Astrocyte of the hippocampus (primary cell): ENCODE data around the gene ANKH.

Experiments used
- DNase-seq: peaks from one replicate; pipeline ENCODE4 v3.0.0; 2011; ENCODE audit warnings: low read depth, low spot score

ANKH gene

GRCh38 chr5:14666357-14666756, 205.2 kb downstream of the ANKH start:
- no peak for DNase-seq

- DNase-seq, result peak; percentile 35
These were observed 205.6 kb downstream of the ANKH start for GRCh38 chr5:14665949-14666348.

GRCh38 chr5:14665101-14665822, 206.3 kb downstream of the ANKH start:
- peak; percentile 38 for DNase-seq

GRCh38 chr5:14664270-14665100, 207.1 kb downstream of the ANKH start, which contains the start of gene OTULIN:
Gene OTULIN, plus strand, starts transcription at chr5:14664718. Its CDS starts 108 bp downstream, at chr5:14664826.
- DNase-seq, result peak; percentile 96

- DNase-seq, result peak; percentile 50
These were observed 207.8 kb downstream of the ANKH start for GRCh38 chr5:14663734-14664269.

GRCh38 chr5:14662721-14663260, 208.8 kb downstream of the ANKH start:
- DNase-seq, result no peak

DNA sequence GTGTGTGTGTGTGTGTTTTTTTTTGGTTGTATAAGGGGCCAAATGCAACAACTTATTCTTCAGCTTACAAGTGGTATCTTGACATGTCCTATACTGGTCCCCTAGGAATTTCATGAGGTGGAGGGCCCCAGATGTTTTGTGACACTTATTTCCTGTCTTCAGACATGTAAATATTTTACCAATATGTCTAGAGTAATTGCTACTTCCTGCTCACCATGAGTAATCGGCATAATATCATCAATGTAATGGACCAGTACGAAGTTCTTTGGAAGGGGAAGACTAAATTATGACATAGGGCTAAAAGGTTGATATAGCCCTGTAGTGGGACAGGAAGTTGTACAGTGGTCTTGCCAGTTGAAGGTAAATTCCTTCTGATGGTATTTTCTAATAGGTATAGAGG, 210.7 kb downstream of the ANKH start:
- no peak for DNase-seq

- DNase-seq, result peak; percentile 36
These were observed 211.6 kb downstream of the ANKH start for GRCh38 chr5:14659821-14660607.

- no peak for DNase-seq
These were observed 214.7 kb downstream of the ANKH start for GRCh38 chr5:14656898-14657297.

- DNase-seq, result no peak
These were observed 216.3 kb downstream of the ANKH start for GRCh38 chr5:14655146-14655741.
